Measurements from ENCODE around the gene NFIC. TPM values are rescaled to one million over a fixed set of nuclear protein-coding genes. Genes with fewer than 3 reads are reported as not detected.

NFIC gene
- total RNA-seq, 2 donors from 2014 or later: 10.4 to 23.1 TPM

- Mint-ChIP-seq H3K36me3 (no peaks in the 10 kb centered on the region), H3K9me3 (no peaks in the 10 kb centered on the region), H3K27ac (no peak overlapping the region)
- DNase-seq (ENCODE audit: low spot score in 2 of 2): no peak
- no peak for ATAC-seq
Measured at GRCh38 chr19:3350014-3350663, 16.2 kb upstream of the NFIC start.

- ATAC-seq: no peak
- no peaks in the 10 kb centered on the region for H3K9me3 Mint-ChIP-seq
- no peak for DNase-seq (ENCODE audit: low spot score in 2 of 2)
- no peak overlapping the region for H3K27ac Mint-ChIP-seq
- H3K36me3 Mint-ChIP-seq: no peaks in the 10 kb centered on the region
Measured at GRCh38 chr19:3351702-3352447, 14.5 kb upstream of the NFIC start.

GRCh38 chr19:3353493-3353892, 12.9 kb upstream of the NFIC start:
- DNase-seq (ENCODE audit: low spot score in 2 of 2): no peak
- no peak for ATAC-seq

GRCh38 chr19:3356805-3357204, 9.6 kb upstream of the NFIC start:
- no peak for ATAC-seq
- no peaks in the 10 kb centered on the region for H3K9me3 Mint-ChIP-seq
- H3K27ac Mint-ChIP-seq: no peak overlapping the region

More at GRCh38 chr19:3353493-3353892, 12.9 kb upstream of the NFIC start:
- Mint-ChIP-seq H3K36me3 (no peaks in the 10 kb centered on the region), H3K9me3 (no peaks in the 10 kb centered on the region), H3K27ac (no peak overlapping the region)

GRCh38 chr19:3357271-3357991, 9.0 kb upstream of the NFIC start:
- no peak for DNase-seq (ENCODE audit: low spot score in 2 of 2)
- no peaks in the 10 kb centered on the region for H3K9me3 Mint-ChIP-seq
- peak in 1 of 2 donors; percentile 58 for ATAC-seq
- no peak overlapping the region for H3K27ac Mint-ChIP-seq
- H3K36me3 Mint-ChIP-seq: peaks cover 0 to 4% of the 10 kb centered on the region in 2 donors

More at GRCh38 chr19:3356805-3357204, 9.6 kb upstream of the NFIC start:
- peaks cover 0 to 4% of the 10 kb centered on the region in 2 donors for H3K36me3 Mint-ChIP-seq
- no peak for DNase-seq (ENCODE audit: low spot score in 2 of 2)

- Mint-ChIP-seq H3K9me3 (no peaks in the 10 kb centered on the region), H3K27ac (peak overlapping the region in 1 of 2 donors; percentile 55), H3K36me3 (peaks cover 0 to 4% of the 10 kb centered on the region in 2 donors)
- DNase-seq (ENCODE audit: low spot score in 2 of 2) (no peak), ATAC-seq (peak in 1 of 2 donors; percentile 21)
Measured at GRCh38 chr19:3357992-3358688, 8.2 kb upstream of the NFIC start.

GRCh38 chr19:3358689-3359014, 7.7 kb upstream of the NFIC start:
- no peaks in the 10 kb centered on the region for H3K9me3 Mint-ChIP-seq
- ATAC-seq (no peak), DNase-seq (ENCODE audit: low spot score in 2 of 2) (no peak)
- peak overlapping the region in 1 of 2 donors; percentile 55 for H3K27ac Mint-ChIP-seq
- peaks cover 0 to 4% of the 10 kb centered on the region in 2 donors for H3K36me3 Mint-ChIP-seq

GRCh38 chr19:3359015-3359918, 7.1 kb upstream of the NFIC start:
- Mint-ChIP-seq H3K9me3 (no peaks in the 10 kb centered on the region), H3K27ac (peak overlapping the region in 1 of 2 donors; percentile 55), H3K36me3 (peaks cover 0 to 4% of the 10 kb centered on the region in 2 donors)
- peak in 1 of 2 donors; percentile 48 for DNase-seq (ENCODE audit: low spot score in 2 of 2)
- ATAC-seq: peak; percentile 43 to 46

GRCh38 chr19:3359919-3360420, 6.4 kb upstream of the NFIC start:
- no peaks in the 10 kb centered on the region for H3K9me3 Mint-ChIP-seq
- peaks cover 0 to 4% of the 10 kb centered on the region in 2 donors for H3K36me3 Mint-ChIP-seq
- peak in 1 of 2 donors; percentile 47 for DNase-seq (ENCODE audit: low spot score in 2 of 2)
- no peak overlapping the region for H3K27ac Mint-ChIP-seq
- peak; percentile 31 to 56 for ATAC-seq

GRCh38 chr19:3360421-3361383, 5.7 kb upstream of the NFIC start:
- Mint-ChIP-seq H3K27ac (peak overlapping the region in 1 of 2 donors; percentile 34), H3K9me3 (no peaks in the 10 kb centered on the region), H3K36me3 (peaks cover 0 to 4% of the 10 kb centered on the region in 2 donors)
- peak; percentile 62 to 73 for DNase-seq (ENCODE audit: low spot score in 2 of 2)
- ATAC-seq: peak; percentile 33 to 57

- H3K9me3 Mint-ChIP-seq: no peaks in the 10 kb centered on the region
- H3K36me3 Mint-ChIP-seq: peaks cover 0 to 4% of the 10 kb centered on the region in 2 donors
- ATAC-seq (no peak), DNase-seq (ENCODE audit: low spot score in 2 of 2) (no peak)
- no peak overlapping the region for H3K27ac Mint-ChIP-seq
Measured at GRCh38 chr19:3361384-3362216, 4.8 kb upstream of the NFIC start.

- no peak overlapping the region for H3K27ac Mint-ChIP-seq
Measured at GRCh38 chr19:3362217-3362906, 4.0 kb upstream of the NFIC start.

GRCh38 chr19:3363841-3364500, 2.4 kb upstream of the NFIC start:
- DNase-seq (ENCODE audit: low spot score in 2 of 2) (no peak), ATAC-seq (no peak)
- H3K36me3 Mint-ChIP-seq: peaks cover 0 to under 1% of the 10 kb centered on the region in 2 donors
- no peaks in the 10 kb centered on the region for H3K9me3 Mint-ChIP-seq
- H3K27ac Mint-ChIP-seq: no peak overlapping the region

More at GRCh38 chr19:3362217-3362906, 4.0 kb upstream of the NFIC start:
- DNase-seq (ENCODE audit: low spot score in 2 of 2) (no peak), ATAC-seq (no peak)
- peaks cover 0 to 4% of the 10 kb centered on the region in 2 donors for H3K36me3 Mint-ChIP-seq
- no peaks in the 10 kb centered on the region for H3K9me3 Mint-ChIP-seq

All from activated naive CD4-positive, alpha-beta T cell treated with anti-CD3 and anti-CD28 coated beads, Interleukin-2, amount 50 U/mL, for 72 hours (primary cell).